ENCODE results near the gene TAS2R3. TPM values are rescaled to one million over a fixed set of nuclear protein-coding genes. Genes with fewer than 3 reads are reported as not detected.
A peak's percentile ranks its signal among the peaks of the same experiment; 100 is the strongest.
"Not testable (repeated sequence)": the region's sequence is repeated elsewhere in the genome, so short reads cannot be mapped to it uniquely, and the experiment has no call there.

TAS2R3 gene
- total and polyA plus RNA-seq, 4 donors: 0.47 to 4.1 TPM; not detected in 2

DNA sequence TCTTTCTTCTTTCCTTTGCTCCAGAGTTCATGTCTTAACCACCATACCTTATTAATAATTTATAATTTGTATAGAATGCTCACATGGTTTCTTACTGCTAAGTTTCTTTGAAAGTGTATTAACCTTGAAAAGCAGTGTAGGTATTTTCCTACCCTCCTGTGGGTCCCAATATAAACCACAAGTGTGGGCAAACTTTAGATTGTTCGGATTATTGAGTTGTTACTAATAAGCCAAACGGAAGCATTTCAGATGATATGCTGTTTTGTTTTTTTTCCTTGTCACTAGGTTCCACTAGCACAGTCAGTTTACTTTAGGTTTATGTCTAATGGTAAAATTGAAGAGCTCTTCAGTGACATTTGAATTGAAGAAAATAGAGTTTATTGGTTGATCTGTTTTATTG lies 15.5 kb upstream of the TAS2R3 start (continued):
- TF ChIP-seq FOXA2 (IDR thresholded peaks at IDR 0.05): no peak
- no peak for TF ChIP-seq HNF4G (IDR thresholded peaks at IDR 0.05)

DNA sequence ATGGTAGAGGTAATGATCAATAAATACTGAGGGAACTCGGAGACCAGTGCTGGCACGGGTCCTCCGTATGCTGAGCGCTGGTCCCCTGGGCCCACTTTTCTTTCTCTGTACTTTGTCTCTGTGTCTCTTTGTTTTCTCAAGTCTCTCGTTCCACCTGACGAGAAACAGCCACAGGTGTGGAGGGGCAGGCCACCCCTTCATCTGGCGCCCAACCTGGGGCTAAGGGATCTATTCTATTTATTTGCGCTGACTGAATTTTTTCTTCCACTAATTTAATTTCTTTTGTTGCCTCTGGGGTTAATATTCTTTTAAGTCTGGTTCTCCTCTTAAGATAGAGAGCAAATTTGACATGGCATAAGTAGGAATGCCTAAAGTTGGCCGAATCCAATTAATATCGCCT lies 12.0 kb upstream of the TAS2R3 start:
- H3K36me3 ChIP-seq (ENCODE audit: control insufficient read depth in 4 of 4, insufficient read depth in 3 of 4, low read depth in 1 of 4, low read length in 3 of 4): peaks cover 15 to 56% (median 50%) of the 10 kb centered on the region in 4 donors
- not testable (repeated sequence) for H3K27ac ChIP-seq (ENCODE audit: low read depth in 1 of 2, low read length in 2 of 2); DNase-seq (ENCODE audit: low spot score); H3K27me3 ChIP-seq (ENCODE audit: control insufficient read depth in 4 of 4, insufficient read depth in 4 of 4, low read length in 3 of 4); H3K4me3 ChIP-seq (ENCODE audit: low read depth in 1 of 3, low read length in 3 of 3); H3K9ac ChIP-seq (ENCODE audit: low read depth in 1 of 2, low read length in 2 of 2); H3K4me1 ChIP-seq (ENCODE audit: control insufficient read depth in 4 of 4, insufficient read depth in 4 of 4, low read length in 3 of 4)
- 98% methylated on average over 10 of the region's 10 CpGs for WGBS
- peaks cover 6 to 23% (median 7%) of the 10 kb centered on the region in 4 donors for H3K9me3 ChIP-seq (ENCODE audit: control insufficient read depth in 4 of 4, low read length in 3 of 4)

DNA sequence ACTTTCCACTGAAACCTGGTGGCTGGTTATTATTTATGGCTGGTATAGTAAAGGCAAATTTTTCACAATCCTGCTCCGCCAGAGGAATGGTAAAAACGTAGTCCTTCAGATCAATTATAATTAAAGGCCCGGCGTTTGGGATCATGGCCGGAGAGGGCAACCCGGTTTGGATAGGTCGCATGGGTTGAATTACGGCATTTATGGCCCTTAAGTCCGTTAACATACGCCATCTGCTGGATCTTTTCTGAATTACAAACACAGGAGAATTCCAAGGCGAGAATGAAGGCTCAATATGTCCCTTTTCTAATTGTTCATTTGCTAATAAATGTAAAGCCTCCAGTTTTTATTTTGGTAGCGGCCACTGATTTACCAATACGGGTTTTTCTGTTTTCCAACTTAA lies 11.3 kb upstream of the TAS2R3 start:
- H3K9ac ChIP-seq (ENCODE audit: low read depth in 1 of 2, low read length in 2 of 2): no peak overlapping the region
- H3K4me3 ChIP-seq (ENCODE audit: low read depth in 1 of 3, low read length in 3 of 3): no peak overlapping the region
- DNase-seq (ENCODE audit: low spot score): no peak
- WGBS: 98% methylated on average over 13 of the region's 13 CpGs
- TF ChIP-seq, protein P1, sequence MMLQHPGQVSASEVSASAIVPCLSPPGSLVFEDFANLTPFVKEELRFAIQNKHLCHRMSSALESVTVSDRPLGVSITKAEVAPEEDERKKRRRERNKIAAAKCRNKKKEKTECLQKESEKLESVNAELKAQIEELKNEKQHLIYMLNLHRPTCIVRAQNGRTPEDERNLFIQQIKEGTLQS (IDR thresholded peaks at IDR 0.05): no peak
- TF ChIP-seq, protein P2, sequence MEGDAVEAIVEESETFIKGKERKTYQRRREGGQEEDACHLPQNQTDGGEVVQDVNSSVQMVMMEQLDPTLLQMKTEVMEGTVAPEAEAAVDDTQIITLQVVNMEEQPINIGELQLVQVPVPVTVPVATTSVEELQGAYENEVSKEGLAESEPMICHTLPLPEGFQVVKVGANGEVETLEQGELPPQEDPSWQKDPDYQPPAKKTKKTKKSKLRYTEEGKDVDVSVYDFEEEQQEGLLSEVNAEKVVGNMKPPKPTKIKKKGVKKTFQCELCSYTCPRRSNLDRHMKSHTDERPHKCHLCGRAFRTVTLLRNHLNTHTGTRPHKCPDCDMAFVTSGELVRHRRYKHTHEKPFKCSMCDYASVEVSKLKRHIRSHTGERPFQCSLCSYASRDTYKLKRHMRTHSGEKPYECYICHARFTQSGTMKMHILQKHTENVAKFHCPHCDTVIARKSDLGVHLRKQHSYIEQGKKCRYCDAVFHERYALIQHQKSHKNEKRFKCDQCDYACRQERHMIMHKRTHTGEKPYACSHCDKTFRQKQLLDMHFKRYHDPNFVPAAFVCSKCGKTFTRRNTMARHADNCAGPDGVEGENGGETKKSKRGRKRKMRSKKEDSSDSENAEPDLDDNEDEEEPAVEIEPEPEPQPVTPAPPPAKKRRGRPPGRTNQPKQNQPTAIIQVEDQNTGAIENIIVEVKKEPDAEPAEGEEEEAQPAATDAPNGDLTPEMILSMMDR (IDR thresholded peaks at IDR 0.05; ENCODE audit: low read depth, low read length, missing input control): peak; percentile 16
- peaks cover 6 to 23% (median 7%) of the 10 kb centered on the region in 4 donors for H3K9me3 ChIP-seq (ENCODE audit: control insufficient read depth in 4 of 4, low read length in 3 of 4)
- H3K27me3 ChIP-seq (ENCODE audit: control insufficient read depth in 4 of 4, insufficient read depth in 4 of 4, low read length in 3 of 4): no peaks in the 10 kb centered on the region
- no peak overlapping the region for H3K27ac ChIP-seq (ENCODE audit: low read depth in 1 of 2, low read length in 2 of 2)
- H3K4me1 ChIP-seq (ENCODE audit: control insufficient read depth in 4 of 4, insufficient read depth in 4 of 4, low read length in 3 of 4): no peaks in the 10 kb centered on the region
- peaks cover 13 to 61% (median 53%) of the 10 kb centered on the region in 4 donors for H3K36me3 ChIP-seq (ENCODE audit: control insufficient read depth in 4 of 4, insufficient read depth in 3 of 4, low read depth in 1 of 4, low read length in 3 of 4)

DNA sequence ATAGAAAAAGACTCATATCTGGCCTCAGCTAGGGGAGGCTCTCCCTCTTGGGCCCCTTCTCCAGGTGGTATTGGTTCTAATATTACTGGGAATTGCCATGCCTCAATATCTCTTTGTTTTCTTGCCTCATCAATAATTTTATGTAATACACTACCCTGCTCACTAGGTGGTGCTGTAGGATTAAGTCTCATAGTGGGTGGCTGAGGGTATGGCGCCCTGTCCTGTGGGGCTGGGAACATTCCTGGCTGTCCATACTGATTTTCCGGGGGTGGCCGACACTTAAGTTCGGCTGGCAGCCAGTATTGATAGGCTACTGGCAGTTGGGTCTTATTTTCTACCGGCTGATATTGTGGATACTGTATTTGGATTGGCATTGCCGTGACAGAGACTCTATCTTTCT lies 9.0 kb upstream of the TAS2R3 start:
- Histone ChIP-seq H3K9ac (ENCODE audit: low read depth in 1 of 2, low read length in 2 of 2) (no peak overlapping the region), H3K27ac (ENCODE audit: low read depth in 1 of 2, low read length in 2 of 2) (no peak overlapping the region), H3K4me1 (ENCODE audit: control insufficient read depth in 4 of 4, insufficient read depth in 4 of 4, low read length in 3 of 4) (no peaks in the 10 kb centered on the region), H3K9me3 (ENCODE audit: control insufficient read depth in 4 of 4, low read length in 3 of 4) (peaks cover 6 to 23% (median 7%) of the 10 kb centered on the region in 4 donors), H3K36me3 (ENCODE audit: control insufficient read depth in 4 of 4, insufficient read depth in 3 of 4, low read depth in 1 of 4, low read length in 3 of 4) (peaks cover 14 to 48% (median 44%) of the 10 kb centered on the region in 4 donors), H3K27me3 (ENCODE audit: control insufficient read depth in 4 of 4, insufficient read depth in 4 of 4, low read length in 3 of 4) (no peaks in the 10 kb centered on the region), H3K4me3 (ENCODE audit: low read depth in 1 of 3, low read length in 3 of 3) (no peak overlapping the region)
- TF ChIP-seq RXRA (IDR thresholded peaks at IDR 0.05): no peak
- TF ChIP-seq, protein P1 (IDR thresholded peaks at IDR 0.05): no peak
- no peak for TF ChIP-seq YY1 (IDR thresholded peaks at IDR 0.05)
- TF ChIP-seq HNF4G (IDR thresholded peaks at IDR 0.05): no peak
- TF ChIP-seq EGR1 (IDR thresholded peaks at IDR 0.05; ENCODE audit: low read depth in 2 of 2): no peak
- no peak for TF ChIP-seq SP1 (IDR thresholded peaks at IDR 0.05)
- TF ChIP-seq, protein P3, sequence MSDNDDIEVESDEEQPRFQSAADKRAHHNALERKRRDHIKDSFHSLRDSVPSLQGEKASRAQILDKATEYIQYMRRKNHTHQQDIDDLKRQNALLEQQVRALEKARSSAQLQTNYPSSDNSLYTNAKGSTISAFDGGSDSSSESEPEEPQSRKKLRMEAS (IDR thresholded peaks at IDR 0.05): no peak
- peak; percentile 31 to 68 for TF ChIP-seq RAD21 (IDR thresholded peaks at IDR 0.05)
- no peak for TF ChIP-seq NR2F2 (IDR thresholded peaks at IDR 0.05)
- TF ChIP-seq, protein P2 (IDR thresholded peaks at IDR 0.05; ENCODE audit: low read depth, low read length, missing input control): peak; percentile 34
- no peak for DNase-seq (ENCODE audit: low spot score)
- WGBS: 97% methylated on average over 6 of the region's 6 CpGs

DNA sequence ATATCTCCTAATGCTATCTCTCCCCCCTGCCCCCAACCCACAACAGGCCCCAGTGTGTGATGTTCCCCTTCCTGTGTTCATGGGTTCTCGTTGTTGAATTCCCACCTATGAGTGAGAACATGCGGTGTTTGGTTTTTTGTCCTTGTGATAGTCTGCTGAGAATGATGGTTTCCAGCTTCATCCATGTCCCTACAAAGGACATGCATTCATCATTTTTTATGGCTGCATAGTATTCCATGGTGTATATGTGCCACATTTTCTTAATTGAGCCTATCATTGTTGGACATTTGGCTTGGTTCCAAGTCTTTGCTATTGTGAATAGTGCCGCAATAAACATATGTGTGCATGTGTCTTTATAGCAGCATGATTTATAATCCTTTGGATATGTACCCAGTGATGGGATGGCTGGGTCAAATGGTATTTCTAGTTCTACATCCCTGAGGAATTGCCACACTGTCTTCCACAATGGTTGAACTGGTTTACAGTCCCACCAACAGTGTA lies 6.2 kb downstream of the TAS2R3 start:
- H3K4me3 ChIP-seq (ENCODE audit: low read depth in 1 of 3, low read length in 3 of 3); DNase-seq (ENCODE audit: low spot score); H3K9me3 ChIP-seq (ENCODE audit: control insufficient read depth in 4 of 4, low read length in 3 of 4); H3K27ac ChIP-seq (ENCODE audit: low read depth in 1 of 2, low read length in 2 of 2); H3K9ac ChIP-seq (ENCODE audit: low read depth in 1 of 2, low read length in 2 of 2); H3K27me3 ChIP-seq (ENCODE audit: control insufficient read depth in 4 of 4, insufficient read depth in 4 of 4, low read length in 3 of 4); H3K36me3 ChIP-seq (ENCODE audit: control insufficient read depth in 4 of 4, insufficient read depth in 3 of 4, low read depth in 1 of 4, low read length in 3 of 4); H3K4me1 ChIP-seq (ENCODE audit: control insufficient read depth in 4 of 4, insufficient read depth in 4 of 4, low read length in 3 of 4): not testable (repeated sequence)
- WGBS: 97% methylated on average over 3 of the region's 3 CpGs
